Measurements from ENCODE around the gene RAB31. TPM values are rescaled to one million over a fixed set of nuclear protein-coding genes. Genes with fewer than 3 reads are reported as not detected.

RAB31 gene
- polyA plus RNA-seq, 1 donor (not counting 4 experiments of a cell fraction or from before 2014, with no cell fraction given), result 47.0 TPM

- Histone ChIP-seq H3K4me1 (ENCODE audit: control insufficient read depth, extremely low read depth, insufficient read depth, low read length) (no peaks in the 10 kb centered on the region), H4K20me1 (ENCODE audit: control insufficient read depth, extremely low read depth, insufficient read depth, low read length) (no peaks in the 10 kb centered on the region), H3K36me3 (ENCODE audit: control insufficient read depth in 2 of 2, extremely low read depth in 1 of 2, insufficient read depth in 2 of 2, low read length in 2 of 2) (peaks cover 0 to 3% of the 10 kb centered on the region in 2 experiments), H3K4me3 (ENCODE audit: control insufficient read depth in 2 of 3, extremely low read depth in 1 of 3, insufficient read depth in 2 of 3, low read depth in 1 of 3, low read length in 3 of 3) (no peak overlapping the region), H3K79me2 (ENCODE audit: control insufficient read depth, insufficient read depth, low read length) (no peaks in the 10 kb centered on the region), H3K4me2 (ENCODE audit: control insufficient read depth, extremely low read depth, insufficient read depth, low read depth, low read length) (no peak overlapping the region), H2AFZ (ENCODE audit: control insufficient read depth, low read length) (no peak overlapping the region), H3K27ac (ENCODE audit: control insufficient read depth, insufficient read depth, low read length) (no peak overlapping the region), H3K9me1 (ENCODE audit: control insufficient read depth, extremely low read depth, insufficient read depth, low read length) (no peaks in the 10 kb centered on the region), H3K27me3 (ENCODE audit: control insufficient read depth, extremely low read depth, insufficient read depth, low read length) (no peaks in the 10 kb centered on the region), H3K9me3 (ENCODE audit: control insufficient read depth, low read depth, low read length) (peaks cover 4% of the 10 kb centered on the region), H3K9ac (ENCODE audit: control insufficient read depth, extremely low read depth, insufficient read depth, low read length) (no peak overlapping the region)
- no peak for TF ChIP-seq EZH2 (IDR thresholded peaks at IDR 0.05; ENCODE audit: low read length)
- TF ChIP-seq, protein P1, sequence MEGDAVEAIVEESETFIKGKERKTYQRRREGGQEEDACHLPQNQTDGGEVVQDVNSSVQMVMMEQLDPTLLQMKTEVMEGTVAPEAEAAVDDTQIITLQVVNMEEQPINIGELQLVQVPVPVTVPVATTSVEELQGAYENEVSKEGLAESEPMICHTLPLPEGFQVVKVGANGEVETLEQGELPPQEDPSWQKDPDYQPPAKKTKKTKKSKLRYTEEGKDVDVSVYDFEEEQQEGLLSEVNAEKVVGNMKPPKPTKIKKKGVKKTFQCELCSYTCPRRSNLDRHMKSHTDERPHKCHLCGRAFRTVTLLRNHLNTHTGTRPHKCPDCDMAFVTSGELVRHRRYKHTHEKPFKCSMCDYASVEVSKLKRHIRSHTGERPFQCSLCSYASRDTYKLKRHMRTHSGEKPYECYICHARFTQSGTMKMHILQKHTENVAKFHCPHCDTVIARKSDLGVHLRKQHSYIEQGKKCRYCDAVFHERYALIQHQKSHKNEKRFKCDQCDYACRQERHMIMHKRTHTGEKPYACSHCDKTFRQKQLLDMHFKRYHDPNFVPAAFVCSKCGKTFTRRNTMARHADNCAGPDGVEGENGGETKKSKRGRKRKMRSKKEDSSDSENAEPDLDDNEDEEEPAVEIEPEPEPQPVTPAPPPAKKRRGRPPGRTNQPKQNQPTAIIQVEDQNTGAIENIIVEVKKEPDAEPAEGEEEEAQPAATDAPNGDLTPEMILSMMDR (optimal IDR thresholded peaks at IDR 0.05 in 1 of 3, IDR thresholded peaks at IDR 0.05 in 1 of 3, conservative IDR thresholded peaks at IDR 0.05 in 1 of 3; ENCODE audit: extremely low read depth in 1 of 3, insufficient read depth in 2 of 3, low read length in 3 of 3), result no peak
- DNase-seq (ENCODE audit: low read depth, low spot score) (no peak), FAIRE-seq (no peak)
- dilution Hi-C loops (cut with MboI; ENCODE audit: extremely low pct_ligation_motif_present, low sequenced_read_pairs), result no loop called here
Measured at GRCh38 chr18:9861157-9861556, 153.1 kb downstream of the RAB31 start.

DNA sequence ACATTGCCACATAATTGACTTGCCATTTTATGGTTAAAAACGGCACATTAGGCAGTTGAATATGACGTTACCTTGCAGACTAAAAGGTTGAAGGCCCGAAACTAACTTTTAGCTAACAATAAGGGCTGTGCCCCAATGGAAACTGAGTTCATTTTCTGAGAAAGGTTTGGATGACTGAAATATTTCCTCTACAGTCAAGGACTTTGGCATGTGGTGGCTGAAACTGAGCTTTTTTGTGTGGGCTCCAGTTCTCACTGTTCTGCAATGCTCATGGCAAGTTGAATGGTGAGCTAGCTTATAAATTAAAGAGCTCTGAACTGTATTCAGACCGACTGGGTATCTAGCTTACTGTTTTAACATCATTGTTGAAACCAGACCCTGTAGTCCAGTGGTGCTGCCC, 153.8 kb downstream of the RAB31 start:
- H3K9ac ChIP-seq (ENCODE audit: control insufficient read depth, extremely low read depth, insufficient read depth, low read length), result no peak overlapping the region
- no peaks in the 10 kb centered on the region for H4K20me1 ChIP-seq (ENCODE audit: control insufficient read depth, extremely low read depth, insufficient read depth, low read length)
- H3K27me3 ChIP-seq (ENCODE audit: control insufficient read depth, extremely low read depth, insufficient read depth, low read length), result no peaks in the 10 kb centered on the region
- dilution Hi-C loops (cut with MboI; ENCODE audit: extremely low pct_ligation_motif_present, low sequenced_read_pairs), result no loop called here
- TF ChIP-seq, protein P1 (optimal IDR thresholded peaks at IDR 0.05 in 1 of 3, IDR thresholded peaks at IDR 0.05 in 1 of 3, conservative IDR thresholded peaks at IDR 0.05 in 1 of 3; ENCODE audit: extremely low read depth in 1 of 3, insufficient read depth in 2 of 3, low read length in 3 of 3), result no peak
- no peak for TF ChIP-seq EZH2 (IDR thresholded peaks at IDR 0.05; ENCODE audit: low read length)
- no peak overlapping the region for H2AFZ ChIP-seq (ENCODE audit: control insufficient read depth, low read length)
- H3K4me1 ChIP-seq (ENCODE audit: control insufficient read depth, extremely low read depth, insufficient read depth, low read length), result no peaks in the 10 kb centered on the region
- no peak overlapping the region for H3K4me3 ChIP-seq (ENCODE audit: control insufficient read depth in 2 of 3, extremely low read depth in 1 of 3, insufficient read depth in 2 of 3, low read depth in 1 of 3, low read length in 3 of 3)
- no peak for FAIRE-seq
- H3K79me2 ChIP-seq (ENCODE audit: control insufficient read depth, insufficient read depth, low read length), result no peaks in the 10 kb centered on the region
- H3K36me3 ChIP-seq (ENCODE audit: control insufficient read depth in 2 of 2, extremely low read depth in 1 of 2, insufficient read depth in 2 of 2, low read length in 2 of 2), result peaks cover 0 to 3% of the 10 kb centered on the region in 2 experiments
- no peak for DNase-seq (ENCODE audit: low read depth, low spot score)
- H3K9me1 ChIP-seq (ENCODE audit: control insufficient read depth, extremely low read depth, insufficient read depth, low read length), result no peaks in the 10 kb centered on the region
- peaks cover 6% of the 10 kb centered on the region for H3K9me3 ChIP-seq (ENCODE audit: control insufficient read depth, low read depth, low read length)
- no peak overlapping the region for H3K27ac ChIP-seq (ENCODE audit: control insufficient read depth, insufficient read depth, low read length)
- no peak overlapping the region for H3K4me2 ChIP-seq (ENCODE audit: control insufficient read depth, extremely low read depth, insufficient read depth, low read depth, low read length)

Data from keratinocyte (primary cell).